Activated gamma-delta T cell treated with anti-CD3 and anti-CD28 coated beads, Interleukin-2, amount 50 U/mL, for 16 hours (primary cell): ENCODE results near the gene LZTR1.
A peak's percentile ranks its signal among the peaks of the same experiment; 100 is the strongest.
"Not testable (repeated sequence)": the region's sequence is repeated elsewhere in the genome, so short reads cannot be mapped to it uniquely, and the experiment has no call there.

Source experiments
- DNase-seq: peaks from one replicate; pipeline ENCODE4 v3.0.0-alpha.2; 2020; ENCODE audit warnings: low read depth

Gene LZTR1

GRCh38 chr22:21033895-21034294 is 51.8 kb downstream of the LZTR1 start:
- no peak for DNase-seq

- DNase-seq, result no peak
Measured at GRCh38 chr22:21034989-21035388, 52.9 kb downstream of the LZTR1 start.

- no peak for DNase-seq
Measured at GRCh38 chr22:21038405-21038804, 56.3 kb downstream of the LZTR1 start.

- not testable (repeated sequence) for DNase-seq
Measured at GRCh38 chr22:21039158-21039557, 57.1 kb downstream of the LZTR1 start.

GRCh38 chr22:21041937-21042336 is 59.8 kb downstream of the LZTR1 start:
- DNase-seq, result no peak

- DNase-seq, result no peak
Measured at GRCh38 chr22:21042978-21043859, 61.1 kb downstream of the LZTR1 start.

- no peak for DNase-seq
Measured at GRCh38 chr22:21043860-21044535, 61.9 kb downstream of the LZTR1 start.

GRCh38 chr22:21044931-21045584 is 63.0 kb downstream of the LZTR1 start:
- DNase-seq, result no peak

- peak; percentile 29 for DNase-seq
Measured at GRCh38 chr22:21045585-21046294, 63.6 kb downstream of the LZTR1 start, which contains the start of gene LRRC74B. LRRC74B (plus strand) TSS chr22:21045946; CDS start chr22:21045987, 41 bp downstream.

- no peak for DNase-seq
Measured at GRCh38 chr22:21047035-21047661, 65.1 kb downstream of the LZTR1 start.

- no peak for DNase-seq
Measured at GRCh38 chr22:21047730-21048129, 65.6 kb downstream of the LZTR1 start.

- not testable (repeated sequence) for DNase-seq
Measured at GRCh38 chr22:21048448-21048847, 66.4 kb downstream of the LZTR1 start.
